HepG2 (cell line): ENCODE data around the gene ADH4. TPM values are rescaled to one million over a fixed set of nuclear protein-coding genes. Genes with fewer than 3 reads are reported as not detected.
A peak's percentile ranks its signal among the peaks of the same experiment; 100 is the strongest.

Experiments
- ATAC-seq: fragments of 200-7000 bp; cut with Tn5 transposase; 3 replicates; pipeline ENCODE4 v1.9.1; 2020; ENCODE audit warnings: mild to moderate bottlenecking, moderate library complexity
- BruUV-seq: library from RNA; stranded (reverse); fragments of 400-500 nt; replicated peaks from 2 replicates; lab custom pipeline; 2021; lab: Mats Ljungman, UMichigan
- CTCF ChIA-PET: fragments of 300-600 bp; formaldehyde crosslinking; extraction: SDS; loops from one replicate; lab custom pipeline; 2021; ENCODE audit warnings: low total read pairs, inconsistent platforms, low intra/inter-chr PET ratio; lab: Yijun Ruan, JAX
- POLR2A ChIA-PET: fragments of 350-600 bp; sonication (Branson Sonifier 250); formaldehyde crosslinking; loops from one replicate; lab custom pipeline; 2020; ENCODE audit warnings: antibody characterized with exemption, inconsistent platforms; lab: Yijun Ruan, JAX
- DNase-seq: peaks from one replicate; pipeline ENCODE4 v3.0.0-alpha.2; 2015; ENCODE audit warnings: low spot score
- FAIRE-seq: peaks from 3 replicates; lab custom pipeline; 2011; peaks lifted over from hg19 to GRCh38; lab: Jason Lieb, UNC
- H2AFZ ChIP-seq: one replicate; pipeline ENCODE4 v1.6.1; 2011; ENCODE audit warnings: low read length, inconsistent platforms
- H3K27ac ChIP-seq: fragments of 300-600 bp; 3 replicates; pipeline ENCODE4 v1.8.0; 2011; ENCODE audit warnings: mixed run types, mild to moderate bottlenecking, mixed read lengths, low read length, inconsistent platforms; ENCODE audit not compliant: insufficient read depth; ENCODE audit errors: extremely low read length
- H3K27me3 ChIP-seq, 2 experiments: fragments of 200-600 bp in 1 of 2; 2 replicates in 1 of 2; 3 replicates in 1 of 2; pipeline versions ENCODE4 v1.6.0 to v1.8.0; 2011; ENCODE audit warnings: low read length in 2 of 2, mild to moderate bottlenecking in 2 of 2, moderate library complexity in 2 of 2, inconsistent platforms in 1 of 2; ENCODE audit not compliant: insufficient read depth in 2 of 2, control insufficient read depth in 1 of 2
- H3K36me3 ChIP-seq, 2 experiments: fragments of 200-600 bp in 1 of 2; replicated peaks in 1 of 2; 2 replicates in 1 of 2; 3 replicates in 1 of 2; pipeline versions ENCODE4 v1.5.1 to v1.8.0; 2011; ENCODE audit warnings: low read length in 2 of 2, inconsistent platforms in 1 of 2; ENCODE audit not compliant: insufficient read depth in 2 of 2, control insufficient read depth in 1 of 2
- H3K4me1 ChIP-seq: 2 replicates; pipeline ENCODE4 v1.5.1; 2012; ENCODE audit warnings: low read length, inconsistent platforms; ENCODE audit not compliant: insufficient read depth
- H3K4me2 ChIP-seq: 2 replicates; pipeline ENCODE4 v1.6.0; 2011; ENCODE audit warnings: low read depth, low read length, inconsistent platforms
- H3K4me3 ChIP-seq, 3 experiments: fragments of 200-600 bp in 1 of 3; sonication (generic), shearing (Covaris generic) in 1 of 3; replicated peaks in 1 of 3; 2 replicates each; pipeline ENCODE4 v1.5.1; 2011 to 2016; ENCODE audit warnings: low read length in 3 of 3, inconsistent platforms in 2 of 3, low read depth in 2 of 3, mild to moderate bottlenecking in 2 of 3, control low read depth in 1 of 3, mixed read lengths in 1 of 3; ENCODE audit not compliant: insufficient read depth in 1 of 3
- H3K79me2 ChIP-seq: one replicate; pipeline ENCODE4 v1.6.1; 2011; ENCODE audit warnings: low read length, inconsistent platforms; ENCODE audit not compliant: insufficient read depth
- H3K9ac ChIP-seq: 2 replicates; pipeline ENCODE4 v1.6.0; 2011; ENCODE audit warnings: mild to moderate bottlenecking, low read depth, low read length, inconsistent platforms; ENCODE audit not compliant: insufficient read depth
- H3K9me3 ChIP-seq: 2 replicates; pipeline ENCODE4 v1.5.1; 2012; ENCODE audit warnings: mild to moderate bottlenecking, low read length
- H4K20me1 ChIP-seq: 2 replicates; pipeline ENCODE4 v1.6.0; 2011; ENCODE audit warnings: inconsistent platforms, mild to moderate bottlenecking, low read length, moderate library complexity; ENCODE audit not compliant: insufficient read depth
- AFF4 ChIP-seq: sonication (generic); formaldehyde crosslinking; IDR thresholded peaks from 2 replicates; pipeline ENCODE4 v1.4.0; 2020; ENCODE audit warnings: missing genetic modification reagents
- GATAD2A ChIP-seq: IDR thresholded peaks from 2 replicates; pipeline ENCODE4 v1.6.1; 2016
- HNF4A ChIP-seq: sonication (generic); formaldehyde crosslinking; IDR thresholded peaks from 2 replicates; pipeline ENCODE4 v1.4.0; 2020; ENCODE audit warnings: missing genetic modification reagents
- SNAPC2 ChIP-seq: sonication (generic); formaldehyde crosslinking; IDR thresholded peaks from 2 replicates; pipeline ENCODE4 v1.8.1; 2022; ENCODE audit warnings: mild to moderate bottlenecking, missing genetic modification reagents
- ZNF7 ChIP-seq: IDR thresholded peaks from 2 replicates; pipeline ENCODE4 v1.6.1; 2016; ENCODE audit warnings: missing biosample characterization, missing genetic modification reagents
- WGBS: methylation state at CpG from one replicate; pipeline ENCODE4 v1.1.6; 2017; ENCODE audit warnings: low lambda C conversion rate; 5-methylcytosine and 5-hydroxymethylcytosine counted together
- in situ Hi-C: cut with HindIII; loops from 2 replicates; pipeline ENCODE4 v1.10.0; 2017; ENCODE audit warnings: low pct_unique_long_range_greater_than_20kb; ENCODE audit not compliant: extremely low pct_ligation_motif_present
- intact Hi-C: fragments of 100-400 bp; cut with micrococcal nuclease; formaldehyde crosslinking; loops from one replicate; pipeline ENCODE4 v1.10.0; 2022; ENCODE audit not compliant: unreplicated experiment
- polyA plus RNA-seq, 8 experiments: library from polyadenylated mRNA; depleted of rRNA in 3 of 8; stranded (reverse) in 7 of 8; unstranded in 1 of 8; fragments of >200 nt; fragmentation: Illumina TruSeq in 4 of 8; extraction: Trizol in 4 of 8; gene quantifications; 2 replicates each; pipeline versions ENCODE4 v1.2.1 to v1.2.3, GENCODE V29; 2011 to 2016; ENCODE audit warnings: low read depth in 4 of 8, missing spikeins in 1 of 8, mixed read lengths in 1 of 8; ENCODE audit not compliant: insufficient read depth in 1 of 8
- total RNA-seq, 5 experiments: library from RNA; depleted of rRNA; stranded (reverse); fragments of >200 nt; fragmentation: Illumina TruSeq; extraction: Trizol; gene quantifications; 2 replicates each; pipeline ENCODE4 v1.2.3, GENCODE V29; 2016; ENCODE audit warnings: low read depth in 1 of 5
- TF ChIP-seq, protein P1 (sequence below): sonication (generic); formaldehyde crosslinking; IDR thresholded peaks from 2 replicates; pipeline ENCODE4 v1.5.0; 2020; ENCODE audit warnings: mild to moderate bottlenecking, missing genetic modification reagents, borderline replicate concordance

Gene ADH4
- total and polyA plus RNA-seq, 2 of the 13 experiments (the other 11 are each of a cell fraction or from before 2014, with no cell fraction given) = 24.3 to 31.1 TPM

DNA sequence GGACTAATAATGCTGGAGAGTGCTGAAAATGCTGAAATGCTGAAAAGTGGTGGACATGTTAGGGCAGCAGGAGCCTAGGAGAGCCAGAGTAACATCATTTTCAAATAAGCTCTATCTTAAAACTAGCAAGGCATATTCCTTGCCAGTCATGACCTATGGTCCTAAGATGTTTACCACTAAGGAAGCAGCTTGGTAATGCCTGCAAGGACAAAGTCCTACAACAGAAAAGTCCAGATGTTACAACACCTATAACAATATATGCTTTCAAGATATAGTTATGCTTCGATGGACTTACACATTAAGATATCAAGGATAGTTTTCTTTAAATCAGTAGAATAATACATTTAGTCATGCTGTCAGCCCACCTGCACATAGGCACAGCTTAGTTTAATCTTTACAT is 4.5 kb upstream of the ADH4 start:
- WGBS = 85% methylated on average over 1 of the region's 1 CpG
- POLR2A ChIA-PET = interaction anchor here (1.9 kb wide), 1 partner anchor 9 kb away, joined by 8 read pairs; no protein-coding TSS in a partner anchor
- peaks cover 42% of the 10 kb centered on the region for H3K4me1 ChIP-seq
- H3K27ac ChIP-seq = no peak overlapping the region
- intact Hi-C loops = no loop called here
- no peak overlapping the region for H3K4me2 ChIP-seq
- no peak overlapping the region for H3K4me3 ChIP-seq
- CTCF ChIA-PET = no interaction called here
- DNase-seq (no peak), FAIRE-seq (no peak), ATAC-seq (no peak)
- TF ChIP-seq SNAPC2 (no peak), ZNF7 (CRISPR knock-in tag) (no peak), HNF4A (CRISPR knock-in tag) (peak; percentile 16; the same call in 1 of the 2 replicates), AFF4 (CRISPR knock-in tag) (no peak), GATAD2A (CRISPR knock-in tag) (0 out of 2 replicates have a peak, but pooled peaks have one; percentile 6)
- TF ChIP-seq, protein P1, sequence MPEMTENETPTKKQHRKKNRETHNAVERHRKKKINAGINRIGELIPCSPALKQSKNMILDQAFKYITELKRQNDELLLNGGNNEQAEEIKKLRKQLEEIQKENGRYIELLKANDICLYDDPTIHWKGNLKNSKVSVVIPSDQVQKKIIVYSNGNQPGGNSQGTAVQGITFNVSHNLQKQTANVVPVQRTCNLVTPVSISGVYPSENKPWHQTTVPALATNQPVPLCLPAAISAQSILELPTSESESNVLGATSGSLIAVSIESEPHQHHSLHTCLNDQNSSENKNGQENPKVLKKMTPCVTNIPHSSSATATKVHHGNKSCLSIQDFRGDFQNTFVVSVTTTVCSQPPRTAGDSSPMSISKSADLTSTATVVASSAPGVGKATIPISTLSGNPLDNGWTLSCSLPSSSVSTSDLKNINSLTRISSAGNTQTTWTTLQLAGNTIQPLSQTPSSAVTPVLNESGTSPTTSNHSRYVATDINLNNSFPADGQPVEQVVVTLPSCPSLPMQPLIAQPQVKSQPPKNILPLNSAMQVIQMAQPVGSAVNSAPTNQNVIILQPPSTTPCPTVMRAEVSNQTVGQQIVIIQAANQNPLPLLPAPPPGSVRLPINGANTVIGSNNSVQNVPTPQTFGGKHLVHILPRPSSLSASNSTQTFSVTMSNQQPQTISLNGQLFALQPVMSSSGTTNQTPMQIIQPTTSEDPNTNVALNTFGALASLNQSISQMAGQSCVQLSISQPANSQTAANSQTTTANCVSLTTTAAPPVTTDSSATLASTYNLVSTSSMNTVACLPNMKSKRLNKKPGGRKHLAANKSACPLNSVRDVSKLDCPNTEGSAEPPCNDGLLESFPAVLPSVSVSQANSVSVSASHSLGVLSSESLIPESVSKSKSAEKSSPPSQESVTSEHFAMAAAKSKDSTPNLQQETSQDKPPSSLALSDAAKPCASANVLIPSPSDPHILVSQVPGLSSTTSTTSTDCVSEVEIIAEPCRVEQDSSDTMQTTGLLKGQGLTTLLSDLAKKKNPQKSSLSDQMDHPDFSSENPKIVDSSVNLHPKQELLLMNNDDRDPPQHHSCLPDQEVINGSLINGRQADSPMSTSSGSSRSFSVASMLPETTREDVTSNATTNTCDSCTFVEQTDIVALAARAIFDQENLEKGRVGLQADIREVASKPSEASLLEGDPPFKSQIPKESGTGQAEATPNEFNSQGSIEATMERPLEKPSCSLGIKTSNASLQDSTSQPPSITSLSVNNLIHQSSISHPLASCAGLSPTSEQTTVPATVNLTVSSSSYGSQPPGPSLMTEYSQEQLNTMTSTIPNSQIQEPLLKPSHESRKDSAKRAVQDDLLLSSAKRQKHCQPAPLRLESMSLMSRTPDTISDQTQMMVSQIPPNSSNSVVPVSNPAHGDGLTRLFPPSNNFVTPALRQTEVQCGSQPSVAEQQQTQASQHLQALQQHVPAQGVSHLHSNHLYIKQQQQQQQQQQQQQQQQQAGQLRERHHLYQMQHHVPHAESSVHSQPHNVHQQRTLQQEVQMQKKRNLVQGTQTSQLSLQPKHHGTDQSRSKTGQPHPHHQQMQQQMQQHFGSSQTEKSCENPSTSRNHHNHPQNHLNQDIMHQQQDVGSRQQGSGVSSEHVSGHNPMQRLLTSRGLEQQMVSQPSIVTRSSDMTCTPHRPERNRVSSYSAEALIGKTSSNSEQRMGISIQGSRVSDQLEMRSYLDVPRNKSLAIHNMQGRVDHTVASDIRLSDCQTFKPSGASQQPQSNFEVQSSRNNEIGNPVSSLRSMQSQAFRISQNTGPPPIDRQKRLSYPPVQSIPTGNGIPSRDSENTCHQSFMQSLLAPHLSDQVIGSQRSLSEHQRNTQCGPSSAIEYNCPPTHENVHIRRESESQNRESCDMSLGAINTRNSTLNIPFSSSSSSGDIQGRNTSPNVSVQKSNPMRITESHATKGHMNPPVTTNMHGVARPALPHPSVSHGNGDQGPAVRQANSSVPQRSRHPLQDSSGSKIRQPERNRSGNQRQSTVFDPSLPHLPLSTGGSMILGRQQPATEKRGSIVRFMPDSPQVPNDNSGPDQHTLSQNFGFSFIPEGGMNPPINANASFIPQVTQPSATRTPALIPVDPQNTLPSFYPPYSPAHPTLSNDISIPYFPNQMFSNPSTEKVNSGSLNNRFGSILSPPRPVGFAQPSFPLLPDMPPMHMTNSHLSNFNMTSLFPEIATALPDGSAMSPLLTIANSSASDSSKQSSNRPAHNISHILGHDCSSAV (CRISPR knock-in tag) = no peak
- peaks cover 25% of the 10 kb centered on the region for H3K9me3 ChIP-seq
- no peak overlapping the region for H2AFZ ChIP-seq
- H3K79me2 ChIP-seq = peaks cover 4% of the 10 kb centered on the region
- no peaks in the 10 kb centered on the region for H4K20me1 ChIP-seq
- H3K27me3 ChIP-seq = no peaks in the 10 kb centered on the region
- no TSS peak for BruUV-seq
- in situ Hi-C loops = no loop called here
- H3K36me3 ChIP-seq = no peaks in the 10 kb centered on the region
- H3K9ac ChIP-seq = no peak overlapping the region
